HG03039 (cell line): Measurements from ENCODE around the gene FAM47E.
"Not testable (repeated sequence)": the region's sequence is repeated elsewhere in the genome, so short reads cannot be mapped to it uniquely, and the experiment has no call there.

ENCODE experiments used
- ATAC-seq: cut with Tn5 transposase; IDR thresholded peaks from one replicate; pipeline ENCODE4 v1.9.1; 2021; ENCODE audit warnings: mild to moderate bottlenecking, moderate library complexity; ENCODE audit not compliant: unreplicated experiment

FAM47E gene

GRCh38 chr4:76224171-76224570, 27.4 kb upstream of the FAM47E start:
- no peak for ATAC-seq

- ATAC-seq: no peak
Measured at GRCh38 chr4:76226418-76226817, 25.1 kb upstream of the FAM47E start.

GRCh38 chr4:76232681-76233080, 18.8 kb upstream of the FAM47E start:
- no peak for ATAC-seq

- ATAC-seq: no peak
Measured at GRCh38 chr4:76233083-76233482, 18.4 kb upstream of the FAM47E start.

GRCh38 chr4:76233529-76233928, 18.0 kb upstream of the FAM47E start:
- no peak for ATAC-seq

GRCh38 chr4:76233967-76234678, 17.4 kb upstream of the FAM47E start:
- no peak for ATAC-seq

GRCh38 chr4:76234679-76235044, 16.9 kb upstream of the FAM47E start:
- ATAC-seq: no peak

- no peak for ATAC-seq
Measured at GRCh38 chr4:76235407-76235806, 16.1 kb upstream of the FAM47E start.

GRCh38 chr4:76235915-76236314, 15.6 kb upstream of the FAM47E start:
- ATAC-seq: no peak

GRCh38 chr4:76238236-76238635, 13.3 kb upstream of the FAM47E start:
- ATAC-seq: no peak

- ATAC-seq: no peak
Measured at GRCh38 chr4:76238701-76239100, 12.8 kb upstream of the FAM47E start.

GRCh38 chr4:76240236-76240635, 11.3 kb upstream of the FAM47E start:
- no peak for ATAC-seq

GRCh38 chr4:76243877-76244276, 7.6 kb upstream of the FAM47E start:
- not testable (repeated sequence) for ATAC-seq

GRCh38 chr4:76246025-76246424, 5.5 kb upstream of the FAM47E start:
- no peak for ATAC-seq

- no peak for ATAC-seq
Measured at GRCh38 chr4:76246852-76247251, 4.7 kb upstream of the FAM47E start.

GRCh38 chr4:76250962-76251361, 559 bp upstream of the FAM47E start:
- no peak for ATAC-seq

GRCh38 chr4:76252271-76252653, 741 bp downstream of the FAM47E start:
- ATAC-seq: no peak

GRCh38 chr4:76253511-76253910, 2.0 kb downstream of the FAM47E start:
- ATAC-seq: no peak

- ATAC-seq: no peak
Measured at GRCh38 chr4:76256032-76256431, 4.5 kb downstream of the FAM47E start.

GRCh38 chr4:76256968-76257367, 5.4 kb downstream of the FAM47E start:
- no peak for ATAC-seq

- ATAC-seq: no peak
Measured at GRCh38 chr4:76257824-76258223, 6.3 kb downstream of the FAM47E start.

GRCh38 chr4:76260571-76260970, 9.1 kb downstream of the FAM47E start:
- no peak for ATAC-seq

GRCh38 chr4:76265631-76266218, 14.2 kb downstream of the FAM47E start:
- no peak for ATAC-seq
